GM15510 (cell line): ENCODE data around the gene ABLIM1.

Experiments used
- POLR2A ChIP-seq: IDR thresholded peaks from 3 replicates; pipeline ENCODE4 v1.6.1; 2011; ENCODE audit warnings: borderline replicate concordance; ENCODE audit not compliant: insufficient read length; ENCODE audit errors: extremely low read depth

ABLIM1 gene

GRCh38 chr10:114501650-114502049 is 156.4 kb downstream of the ABLIM1 start:
- TF ChIP-seq POLR2A = no peak

- no peak for TF ChIP-seq POLR2A
Observed at GRCh38 chr10:114500643-114501042, 157.4 kb downstream of the ABLIM1 start.

GRCh38 chr10:114499630-114500190 is 158.4 kb downstream of the ABLIM1 start:
- no peak for TF ChIP-seq POLR2A

- TF ChIP-seq POLR2A = no peak
Observed at GRCh38 chr10:114499116-114499515, 159.0 kb downstream of the ABLIM1 start.

- TF ChIP-seq POLR2A = no peak
Observed at GRCh38 chr10:114498413-114499111, 159.5 kb downstream of the ABLIM1 start.

GRCh38 chr10:114495303-114495702 is 162.8 kb downstream of the ABLIM1 start:
- TF ChIP-seq POLR2A = no peak

- TF ChIP-seq POLR2A = no peak
Observed at GRCh38 chr10:114492351-114493037, 165.6 kb downstream of the ABLIM1 start.

GRCh38 chr10:114491933-114492332 is 166.1 kb downstream of the ABLIM1 start:
- TF ChIP-seq POLR2A = no peak

- TF ChIP-seq POLR2A = no peak
Observed at GRCh38 chr10:114491419-114491818, 166.7 kb downstream of the ABLIM1 start.

- no peak for TF ChIP-seq POLR2A
Observed at GRCh38 chr10:114489521-114490310, 168.4 kb downstream of the ABLIM1 start.

GRCh38 chr10:114487815-114488536 is 170.1 kb downstream of the ABLIM1 start:
- no peak for TF ChIP-seq POLR2A

- TF ChIP-seq POLR2A = no peak
Observed at GRCh38 chr10:114486938-114487814, 170.9 kb downstream of the ABLIM1 start.

GRCh38 chr10:114485696-114486400 is 172.2 kb downstream of the ABLIM1 start:
- TF ChIP-seq POLR2A = no peak
